ENCODE measurements around the gene RDH12.
"Not testable (repeated sequence)": the region's sequence is repeated elsewhere in the genome, so short reads cannot be mapped to it uniquely, and the experiment has no call there.

RDH12 gene

DNA sequence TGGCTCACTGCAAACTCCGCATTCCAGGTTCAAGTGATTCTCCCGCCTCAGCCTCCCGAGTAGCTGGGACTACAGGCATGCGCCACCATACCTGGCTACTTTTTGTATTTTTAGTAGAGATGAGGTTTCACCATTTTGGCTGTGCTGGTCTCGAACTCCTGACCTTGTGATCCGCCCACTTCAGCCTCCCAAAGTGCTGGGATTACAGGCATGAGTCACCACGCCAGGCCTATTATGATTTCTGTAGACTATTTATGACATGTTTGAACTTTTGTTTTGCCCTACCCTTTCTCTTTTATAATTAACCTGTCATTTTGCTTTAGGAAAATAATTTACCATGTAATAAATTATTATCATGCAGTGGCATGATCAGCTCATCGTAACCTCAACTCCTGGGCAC lies at the start of gene RDH12:
RDH12 (plus strand) TSS at position 395 of the 400 bp plus-strand sequence. CDS start 20,757 bp downstream, outside the sequence.
- not testable (repeated sequence) for DNase-seq

DNA sequence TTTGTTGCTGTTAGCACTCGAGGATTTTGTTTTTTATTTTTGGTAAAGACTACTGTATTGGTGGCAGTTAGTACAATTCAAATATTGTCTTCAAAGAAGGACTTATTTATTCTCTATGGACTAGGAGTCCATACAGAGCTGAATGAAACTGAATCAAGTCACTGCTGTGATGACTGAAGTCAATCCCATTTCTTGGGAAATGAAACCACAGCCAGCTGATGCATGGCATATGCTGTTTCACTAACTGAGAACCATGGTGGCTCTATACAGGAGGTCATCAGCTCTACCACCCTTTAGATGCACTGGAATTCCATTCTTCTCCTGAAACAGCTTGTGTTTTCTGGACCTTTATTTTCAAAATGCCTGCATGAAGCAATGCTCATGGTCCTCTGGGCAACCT lies 49.5 kb upstream of the RDH12 start:
- DNase-seq = no peak

DNA sequence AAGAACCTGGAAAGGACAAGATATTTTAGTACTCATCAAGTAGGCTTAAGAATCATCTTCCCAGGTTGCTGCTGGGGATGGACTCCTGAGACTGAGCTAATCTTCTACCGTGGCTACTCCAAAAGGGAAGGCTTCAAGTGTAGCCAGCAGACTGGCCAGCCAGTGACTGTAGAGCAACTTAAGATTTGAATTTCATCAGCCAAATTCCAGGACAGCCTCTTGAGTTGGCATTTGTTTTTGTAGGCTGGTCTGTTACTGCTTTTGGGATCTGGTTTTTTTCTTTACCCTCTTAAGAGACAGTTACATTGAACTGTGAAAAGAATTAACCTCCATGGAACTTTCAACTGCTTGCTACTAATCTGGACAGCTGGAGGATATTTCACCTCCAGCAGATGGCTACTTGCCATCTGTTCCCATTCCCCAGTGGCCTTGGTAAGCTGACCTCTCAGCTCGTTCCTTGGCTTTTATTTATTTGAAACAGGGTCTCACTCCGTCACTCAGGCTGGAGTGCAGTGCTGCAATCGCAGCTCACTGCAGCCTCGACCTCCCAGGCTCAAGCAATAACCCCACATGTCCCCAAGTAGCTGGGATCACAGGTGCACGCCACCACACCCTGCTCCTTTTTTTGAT lies 47.9 kb upstream of the RDH12 start:
- no peak for DNase-seq

DNA sequence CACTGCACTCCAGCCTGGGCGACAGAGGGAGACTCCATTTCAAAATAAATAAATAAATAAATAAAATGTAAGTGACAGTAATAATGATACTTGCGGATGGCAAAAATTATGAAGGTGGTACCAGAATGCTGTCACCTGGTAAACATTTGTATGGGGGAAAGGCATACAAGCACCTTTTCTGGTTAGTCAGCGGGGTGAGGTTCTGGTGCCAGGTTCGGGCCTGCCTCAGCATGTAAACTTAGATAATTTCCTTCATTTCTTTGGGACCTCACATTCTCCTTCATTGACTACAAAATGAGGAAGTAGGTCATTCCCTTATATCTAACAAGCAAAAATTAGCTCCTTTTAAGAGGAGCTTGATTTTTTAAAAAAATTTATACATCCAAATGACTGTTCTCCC lies 38.1 kb upstream of the RDH12 start:
- no peak for DNase-seq

GRCh38 chr14:67665868-67666267 lies 35.8 kb upstream of the RDH12 start:
- no peak for DNase-seq

DNA sequence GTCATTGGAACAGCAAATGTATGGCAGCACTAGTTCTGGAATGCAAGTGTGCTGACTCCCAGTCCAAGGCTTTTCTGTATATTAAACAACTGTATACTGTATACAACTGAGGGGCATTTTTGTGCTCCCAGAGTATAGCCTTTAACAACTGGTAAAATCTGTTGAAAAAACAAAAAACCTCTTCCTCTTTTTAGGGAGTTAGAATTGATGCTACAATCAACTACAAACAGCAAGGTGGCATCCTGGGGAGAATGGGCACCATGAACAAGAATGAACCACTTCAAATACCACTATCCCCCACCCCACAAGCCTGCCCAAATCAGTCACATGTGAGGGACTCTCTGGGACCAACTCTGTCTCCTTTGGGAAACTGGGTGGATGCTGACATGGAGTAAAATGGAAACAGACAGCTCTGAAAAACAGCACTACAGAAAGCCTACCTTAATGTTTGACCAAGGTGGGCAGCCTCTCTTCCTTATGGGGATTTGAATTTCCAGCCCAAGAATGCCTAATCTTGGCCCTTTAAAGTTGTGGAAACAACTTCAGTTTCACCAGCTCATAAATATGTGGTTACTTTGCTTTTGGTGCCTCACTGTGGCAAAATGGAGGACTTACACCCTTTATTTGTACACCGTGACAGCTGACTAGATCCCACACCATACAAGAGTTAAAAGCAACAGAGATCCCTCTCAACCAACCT lies 34.8 kb upstream of the RDH12 start:
- DNase-seq = no peak

GRCh38 chr14:67668559-67668958 lies 33.1 kb upstream of the RDH12 start:
- no peak for DNase-seq

DNA sequence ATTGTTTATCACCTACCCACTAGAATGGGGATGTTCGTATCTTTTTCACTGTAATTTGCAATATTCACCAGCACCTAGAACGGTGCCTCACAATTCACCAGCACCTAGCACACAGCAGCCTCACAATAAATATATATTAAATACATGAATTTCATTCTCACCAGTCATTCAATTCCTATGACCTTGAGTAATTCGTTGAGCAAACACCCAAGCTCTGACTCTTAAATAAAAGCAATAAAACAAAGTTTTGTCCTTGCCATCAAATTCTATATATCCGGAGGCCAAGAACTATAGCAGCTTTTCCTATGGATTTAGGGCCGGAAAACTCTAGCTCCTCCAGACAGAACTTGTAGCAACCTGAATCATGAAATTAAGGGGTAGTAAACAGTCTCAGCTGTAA lies 28.2 kb upstream of the RDH12 start:
- no peak for DNase-seq

DNA sequence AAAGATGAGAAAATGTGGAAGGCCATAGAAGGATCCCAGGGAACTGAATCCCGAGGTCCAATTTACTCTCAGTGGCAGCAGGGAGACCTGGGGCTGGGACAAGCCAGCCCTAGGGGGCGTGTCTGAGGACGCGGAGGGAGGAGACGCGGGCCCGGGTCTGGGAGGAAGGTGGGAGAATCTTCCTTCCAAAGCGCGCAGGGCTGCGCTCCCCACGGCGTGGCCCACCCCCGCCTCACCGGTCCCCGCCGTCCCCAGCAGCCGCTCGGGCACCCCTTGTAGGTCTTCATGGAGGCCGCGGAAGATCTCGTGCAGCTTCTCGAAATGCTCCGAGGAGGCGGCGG lies 27.6 kb upstream of the RDH12 start:
- DNase-seq = peak; percentile 2

DNA sequence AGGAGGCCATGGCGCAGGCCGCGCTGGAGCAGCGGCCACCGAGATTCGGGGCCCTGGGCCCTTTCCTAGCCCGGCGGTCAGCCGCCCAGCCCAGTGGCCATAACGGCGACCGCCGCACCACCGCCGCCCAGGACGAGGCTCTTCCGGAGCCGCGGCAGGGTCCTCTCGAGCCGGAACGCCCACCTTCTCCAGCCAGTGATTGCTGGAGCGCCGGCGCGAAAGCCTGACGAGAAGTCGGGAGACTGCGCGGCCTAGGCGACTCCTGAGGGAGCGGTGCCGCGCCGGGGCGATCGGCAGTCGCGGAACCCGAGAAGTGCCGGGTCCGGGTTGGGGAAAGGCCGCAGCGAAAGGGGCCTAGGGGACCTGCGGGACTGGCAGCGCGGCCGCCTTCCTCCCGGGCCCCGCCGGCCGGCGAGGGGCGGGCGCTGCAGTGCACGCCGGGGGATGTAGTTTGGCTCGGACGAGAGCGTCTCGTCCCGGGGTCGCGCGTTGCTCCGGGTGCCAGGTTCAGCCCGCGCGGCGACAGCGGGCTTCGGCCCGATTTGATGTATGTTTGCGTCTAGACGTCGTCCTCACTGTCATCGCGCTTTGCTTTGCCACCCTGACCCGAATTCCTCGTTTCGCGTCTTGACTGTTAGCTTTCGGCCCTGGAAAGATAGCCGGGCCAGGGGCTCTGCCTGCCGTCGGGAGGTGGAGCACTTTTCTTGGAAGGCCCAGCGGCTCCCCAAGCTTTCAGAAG lies 27.0 kb upstream of the RDH12 start, which contains the start of gene VTI1B:
VTI1B (minus strand) TSS at position 153 of the 739 bp plus-strand sequence; CDS start at position 10, 143 bp downstream.
- peak; percentile 68 for DNase-seq

DNA sequence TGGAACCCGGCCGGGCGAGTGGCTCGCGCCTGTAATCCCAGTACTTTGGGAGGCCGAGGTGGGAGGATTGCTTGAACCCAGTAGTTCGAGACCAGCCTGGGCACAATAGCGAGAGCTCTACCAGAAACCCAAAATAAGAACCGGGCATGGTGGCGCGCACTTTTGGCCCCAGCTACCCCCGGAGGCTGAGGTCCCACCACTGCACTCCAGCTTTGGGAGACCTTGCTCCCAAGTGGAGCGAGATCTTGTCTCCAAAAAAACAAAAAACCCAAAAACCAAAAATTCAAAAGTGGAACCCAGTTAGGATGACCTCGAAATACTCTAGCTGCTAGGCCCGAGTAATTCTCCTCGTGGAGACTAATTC lies 26.5 kb upstream of the RDH12 start:
- no peak for DNase-seq

GRCh38 chr14:67679006-67679405 lies 22.7 kb upstream of the RDH12 start:
- no peak for DNase-seq

- DNase-seq = no peak
Measured at GRCh38 chr14:67680121-67680602, 21.5 kb upstream of the RDH12 start.

DNA sequence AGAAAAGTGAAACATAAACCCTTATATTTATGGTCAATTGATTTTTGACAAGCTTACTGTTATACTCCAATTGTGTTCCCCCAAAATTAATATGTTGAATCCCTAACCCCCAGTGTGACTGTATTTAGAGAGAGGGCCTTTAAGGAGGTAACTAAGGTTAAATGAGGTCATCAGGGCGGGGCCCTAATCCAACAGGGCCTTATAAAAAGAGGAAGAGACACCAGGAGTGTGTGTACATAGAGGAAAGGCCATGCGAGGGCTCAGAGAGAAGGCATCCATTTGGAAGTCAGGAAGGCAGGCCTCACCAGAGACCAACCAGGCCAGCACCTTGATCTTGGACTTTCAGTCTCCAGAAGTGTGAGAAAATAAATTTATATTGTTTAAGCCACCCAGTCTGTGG lies 20.7 kb upstream of the RDH12 start:
- no peak for DNase-seq

GRCh38 chr14:67683842-67684241 lies 17.8 kb upstream of the RDH12 start:
- no peak for DNase-seq

DNA sequence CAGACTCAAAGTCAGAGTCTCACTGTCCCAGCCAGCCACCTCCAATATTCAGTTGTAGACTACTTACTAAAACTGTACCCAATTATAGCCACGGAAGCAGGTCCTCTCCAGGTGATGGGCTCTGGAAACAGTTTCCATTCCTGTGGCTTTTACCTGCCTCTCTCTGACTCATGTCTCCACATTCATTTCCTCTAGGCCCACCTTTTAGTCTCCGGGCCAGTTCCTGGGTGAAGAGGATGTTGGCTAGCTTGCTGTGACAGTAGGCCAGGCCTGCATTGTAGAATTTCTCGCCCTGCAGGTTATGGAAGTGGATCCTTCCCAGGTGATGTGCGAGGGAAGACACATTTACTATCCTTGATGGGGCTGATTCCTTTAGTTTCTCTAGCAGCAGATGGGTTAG lies 11.7 kb upstream of the RDH12 start:
- no peak for DNase-seq

- DNase-seq = peak; percentile 78
Measured at GRCh38 chr14:67694791-67695393, 6.8 kb upstream of the RDH12 start.

GRCh38 chr14:67695394-67695949 lies 6.2 kb upstream of the RDH12 start, which contains the start of gene RDH11:
RDH11 (minus strand) TSS chr14:67695764; CDS start chr14:67695703, 61 bp downstream.
- peak; percentile 84 for DNase-seq

DNA sequence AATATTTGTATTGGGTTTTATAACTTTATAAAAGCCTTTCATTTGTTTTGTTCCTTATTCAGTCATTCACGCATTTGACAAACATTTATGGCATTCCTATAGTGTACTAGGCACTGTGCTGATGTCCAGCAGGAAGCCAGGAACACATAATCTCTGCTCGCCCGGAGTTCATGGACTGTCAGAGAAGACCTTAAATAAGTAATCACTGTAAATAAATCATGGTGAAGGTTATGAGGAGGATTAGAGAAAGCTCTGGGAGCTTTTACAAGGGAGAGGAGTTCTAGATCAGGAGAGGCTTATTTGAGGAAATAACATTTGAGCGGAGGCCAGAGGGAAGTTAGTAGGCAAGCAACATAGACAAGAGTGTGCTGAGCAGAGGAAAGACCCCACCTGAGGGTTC lies 4.7 kb upstream of the RDH12 start:
- DNase-seq = no peak

- no peak for DNase-seq
Measured at GRCh38 chr14:67698179-67698578, 3.5 kb upstream of the RDH12 start.

GRCh38 chr14:67703997-67704396 lies 2.3 kb downstream of the RDH12 start:
- no peak for DNase-seq

DNA sequence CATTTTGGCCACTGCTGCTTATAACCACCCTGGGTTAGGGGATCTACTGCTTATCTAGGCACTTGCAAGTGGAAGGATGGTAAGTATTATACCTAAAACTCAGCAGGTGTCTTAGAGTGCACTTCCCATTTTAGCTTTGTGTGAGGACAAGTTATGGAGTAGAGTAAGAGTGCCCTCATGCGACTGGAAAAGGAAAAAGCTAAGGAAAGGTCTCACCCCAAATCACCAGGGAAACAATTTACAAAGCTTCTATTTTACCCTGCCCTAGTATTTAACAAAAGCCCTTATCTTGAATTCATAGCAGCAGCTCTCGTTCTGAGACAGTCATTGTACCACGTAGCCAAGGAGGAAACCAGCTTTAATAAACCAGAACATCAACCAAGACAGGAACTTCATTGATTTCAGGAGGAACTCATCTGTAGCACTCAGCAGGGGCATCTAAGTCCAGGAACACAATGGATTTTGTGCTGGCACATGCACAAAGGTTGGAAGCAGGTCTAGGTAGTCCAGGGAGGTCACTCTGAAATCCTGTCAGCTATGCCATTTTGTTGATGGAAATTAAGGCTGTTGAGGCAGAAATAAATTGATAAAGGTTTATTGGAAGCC lies 2.9 kb downstream of the RDH12 start:
- peak; percentile 49 for DNase-seq

DNA sequence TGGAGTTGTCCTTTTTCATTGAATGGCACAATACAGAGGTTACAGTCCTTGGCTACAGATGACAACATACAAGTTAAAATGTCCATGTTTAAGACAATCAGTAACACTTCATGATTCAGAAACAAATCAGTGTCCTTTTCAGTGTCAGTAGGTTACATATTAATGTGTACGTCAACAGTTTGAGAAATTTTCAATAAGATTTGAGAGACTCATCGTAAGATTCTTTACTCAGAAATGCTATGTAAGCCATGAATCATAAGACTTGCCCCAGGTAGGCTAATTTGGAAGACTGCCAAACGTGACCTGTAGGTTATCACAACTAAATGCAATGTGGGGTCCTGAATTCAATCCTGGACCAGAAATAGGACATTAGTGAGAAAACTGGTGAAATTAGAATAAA lies 3.5 kb downstream of the RDH12 start:
- no peak for DNase-seq

All from SHP77 treated with DMSO at 0.1 percent for 48 hours (cell line).